GM12892 (cell line): ENCODE results near the gene CLSTN1.

Source experiments
- POLR2AphosphoS5 ChIP-seq: IDR thresholded peaks from 2 replicates; pipeline ENCODE4 v1.6.1; 2011; ENCODE audit warnings: low read depth, low read length, control low read depth
- TAF1 ChIP-seq: IDR thresholded peaks from 2 replicates; pipeline ENCODE4 v1.6.1; 2011; ENCODE audit warnings: low read depth, mild to moderate bottlenecking, control low read depth, low read length, borderline replicate concordance

GRCh38 chr1:9761855-9762254 lies 61.9 kb downstream of the CLSTN1 start:
- TF ChIP-seq POLR2AphosphoS5 (no peak), TAF1 (no peak)
